GM12891 (cell line): ENCODE measurements around the gene ZNF273.
"Not testable (repeated sequence)": the region's sequence is repeated elsewhere in the genome, so short reads cannot be mapped to it uniquely, and the experiment has no call there.

ENCODE experiments used
- DNase-seq: peaks from one replicate; pipeline ENCODE4 v3.0.0; 2011; ENCODE audit warnings: low spot score; ENCODE audit not compliant: insufficient read length
- FAIRE-seq: peaks from 2 replicates; lab custom pipeline; 2011; peaks lifted over from hg19 to GRCh38; lab: Jason Lieb, UNC
- PAX5 ChIP-seq: IDR thresholded peaks from 2 replicates; pipeline ENCODE4 v1.6.1; 2011; ENCODE audit warnings: low read length, moderate library complexity, mild to moderate bottlenecking; ENCODE audit not compliant: insufficient read depth, severe bottlenecking
- POLR2A ChIP-seq: IDR thresholded peaks from 2 replicates; pipeline ENCODE4 v1.6.1; 2011; ENCODE audit warnings: low read depth, low read length, control low read depth
- POLR2AphosphoS5 ChIP-seq: IDR thresholded peaks from 2 replicates; pipeline ENCODE4 v1.6.1; 2011; ENCODE audit warnings: low read depth, low read length, control low read depth
- POU2F2 ChIP-seq: IDR thresholded peaks from 2 replicates; pipeline ENCODE4 v1.6.1; 2011; ENCODE audit warnings: low read depth, mild to moderate bottlenecking, control low read depth, low read length, moderate library complexity
- SPI1 ChIP-seq: IDR thresholded peaks from 2 replicates; pipeline ENCODE4 v1.6.1; 2011; ENCODE audit warnings: low read depth, low read length, control low read depth
- TAF1 ChIP-seq: IDR thresholded peaks from 2 replicates; pipeline ENCODE4 v1.6.1; 2011; ENCODE audit warnings: low read depth, low read length, control low read depth

ZNF273 gene

DNA sequence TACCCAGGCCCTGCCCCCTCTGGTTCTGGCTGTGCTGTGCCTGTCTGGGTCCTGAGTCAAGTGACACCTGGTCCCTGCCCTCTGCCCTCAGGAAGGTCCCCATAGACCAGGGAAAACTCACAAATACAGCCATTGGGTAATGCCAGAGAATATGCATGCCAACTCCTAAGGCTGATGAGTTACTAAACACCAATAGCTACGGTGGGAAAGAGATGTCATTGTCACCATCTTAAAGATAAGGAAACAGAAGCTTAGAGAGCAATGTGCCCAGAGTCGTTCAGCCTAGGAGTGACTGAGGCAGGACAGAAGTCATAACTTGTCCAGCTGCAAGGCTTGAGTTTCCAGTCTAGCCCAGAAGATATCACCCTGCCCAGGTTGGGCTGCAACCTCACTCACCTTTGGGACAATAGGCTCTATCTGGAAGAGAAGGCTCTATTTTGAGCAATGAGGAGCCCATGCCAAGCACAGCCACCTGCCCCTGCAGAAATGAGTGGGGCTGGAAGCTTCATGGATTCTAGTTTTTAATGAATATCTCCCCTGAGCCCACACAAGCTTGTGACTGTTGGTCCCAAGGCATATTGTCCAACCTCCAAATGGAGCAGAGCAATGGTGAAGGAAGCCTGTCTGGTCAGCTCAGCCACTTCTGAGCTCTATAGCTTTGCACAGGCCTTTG lies 42.6 kb downstream of the ZNF273 start:
- TF ChIP-seq POLR2AphosphoS5 (no peak), PAX5 (no peak), SPI1 (no peak), TAF1 (no peak), POLR2A (no peak), POU2F2 (no peak)
- DNase-seq: no peak
- no peak for FAIRE-seq

DNA sequence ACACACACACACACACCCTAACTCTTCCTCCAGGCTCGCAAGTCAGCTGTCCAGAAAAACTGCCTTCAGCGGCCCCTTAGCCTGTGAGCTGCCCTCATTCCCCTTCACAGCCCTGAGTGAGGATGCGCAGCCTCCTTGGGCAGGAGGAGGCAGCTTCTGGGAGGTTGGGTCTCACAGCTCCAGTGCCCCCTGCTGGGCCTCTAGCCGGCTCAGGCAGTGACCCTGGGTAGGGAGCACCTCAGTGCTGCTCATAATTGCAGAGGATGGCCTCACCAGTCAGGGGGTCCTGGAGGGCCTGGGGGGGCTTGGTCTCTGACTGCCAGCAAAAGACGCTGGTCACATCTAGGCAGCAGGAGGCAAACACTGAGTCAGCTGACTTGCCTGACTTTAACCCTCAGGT lies 43.7 kb downstream of the ZNF273 start:
- FAIRE-seq (no peak), DNase-seq (no peak)
- no peak for TF ChIP-seq POLR2AphosphoS5
- no peak for TF ChIP-seq TAF1
- no peak for TF ChIP-seq SPI1
- TF ChIP-seq POU2F2: no peak
- TF ChIP-seq PAX5: no peak
- no peak for TF ChIP-seq POLR2A

DNA sequence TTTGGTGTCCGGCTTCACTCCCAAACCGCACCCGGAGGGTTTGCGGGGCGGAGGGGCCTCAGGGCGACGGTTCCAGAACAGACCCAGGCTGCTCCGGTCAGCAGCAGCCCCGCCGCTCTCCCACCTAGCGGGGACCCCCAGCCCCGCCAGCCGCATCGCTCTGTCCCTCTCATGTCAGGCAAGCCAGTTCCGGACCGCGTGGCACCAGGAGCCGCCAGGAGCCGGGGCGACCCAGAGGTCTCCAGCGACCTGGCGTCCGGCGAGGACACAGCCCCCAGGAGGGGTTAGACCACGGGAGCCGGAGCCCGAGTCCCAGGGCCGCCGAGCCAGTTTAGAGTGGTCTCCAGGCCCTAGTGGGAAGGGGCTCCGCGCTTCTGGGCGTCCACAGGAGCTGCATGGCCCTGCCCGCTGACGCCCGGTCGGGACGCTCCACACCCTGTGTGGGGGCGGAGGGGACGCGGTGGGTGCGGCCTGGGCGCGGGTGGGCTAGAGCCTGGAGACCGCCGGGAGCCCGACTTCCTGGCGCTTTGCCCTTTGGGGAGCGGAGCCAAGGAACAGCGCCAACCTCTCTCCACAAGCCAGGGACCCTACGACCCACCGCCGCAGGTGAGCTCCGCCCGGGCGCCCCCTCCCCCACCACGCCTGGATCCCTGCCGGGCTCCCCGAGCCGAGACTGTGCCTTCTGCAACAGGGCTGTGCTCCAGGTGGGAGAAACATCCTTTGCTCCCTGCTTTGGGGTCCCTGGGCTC lies 44.4 kb downstream of the ZNF273 start:
- TF ChIP-seq TAF1 (no peak), PAX5 (no peak), POU2F2 (no peak), POLR2AphosphoS5 (no peak), POLR2A (no peak), SPI1 (no peak)
- no peak for FAIRE-seq
- no peak for DNase-seq

DNA sequence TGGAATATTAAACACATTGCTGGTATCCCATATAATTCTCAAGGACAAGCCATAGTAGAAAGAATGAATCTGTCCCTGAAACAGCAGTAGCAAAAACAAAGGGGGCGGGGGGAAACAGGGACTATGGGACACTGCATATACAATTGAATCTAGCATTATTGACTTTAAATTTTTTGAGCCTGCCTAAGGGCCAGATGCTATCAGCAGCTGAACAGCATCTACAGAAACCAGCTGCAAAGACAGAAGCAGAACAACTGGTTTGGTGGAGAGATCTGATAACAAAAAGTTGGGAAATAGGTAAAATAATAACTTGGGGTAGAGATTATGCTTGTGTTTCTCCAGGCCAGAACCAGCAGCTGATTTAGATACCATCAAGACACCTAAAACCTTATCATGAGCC lies 45.7 kb downstream of the ZNF273 start:
- FAIRE-seq, DNase-seq: not testable (repeated sequence)

DNA sequence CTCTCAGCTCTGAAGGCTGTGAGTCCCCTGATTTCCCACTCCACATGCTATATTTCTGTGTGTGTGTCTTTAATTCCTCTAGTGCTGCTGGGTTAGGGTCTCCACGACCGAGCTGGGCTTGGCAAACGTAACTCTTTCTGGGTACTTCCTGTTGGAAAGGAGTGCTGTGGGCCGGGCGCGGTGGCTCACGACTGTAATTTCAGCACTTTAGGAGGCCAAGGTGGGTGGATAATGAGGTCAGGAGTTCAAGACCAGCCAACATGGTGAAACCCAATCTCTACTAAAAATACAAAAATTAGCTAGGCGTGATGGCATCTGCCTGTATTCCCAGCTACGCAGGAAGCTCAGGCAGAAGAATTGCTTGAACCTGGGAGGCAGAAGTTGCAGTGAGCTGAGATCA lies 47.6 kb downstream of the ZNF273 start:
- DNase-seq, FAIRE-seq: not testable (repeated sequence)

DNA sequence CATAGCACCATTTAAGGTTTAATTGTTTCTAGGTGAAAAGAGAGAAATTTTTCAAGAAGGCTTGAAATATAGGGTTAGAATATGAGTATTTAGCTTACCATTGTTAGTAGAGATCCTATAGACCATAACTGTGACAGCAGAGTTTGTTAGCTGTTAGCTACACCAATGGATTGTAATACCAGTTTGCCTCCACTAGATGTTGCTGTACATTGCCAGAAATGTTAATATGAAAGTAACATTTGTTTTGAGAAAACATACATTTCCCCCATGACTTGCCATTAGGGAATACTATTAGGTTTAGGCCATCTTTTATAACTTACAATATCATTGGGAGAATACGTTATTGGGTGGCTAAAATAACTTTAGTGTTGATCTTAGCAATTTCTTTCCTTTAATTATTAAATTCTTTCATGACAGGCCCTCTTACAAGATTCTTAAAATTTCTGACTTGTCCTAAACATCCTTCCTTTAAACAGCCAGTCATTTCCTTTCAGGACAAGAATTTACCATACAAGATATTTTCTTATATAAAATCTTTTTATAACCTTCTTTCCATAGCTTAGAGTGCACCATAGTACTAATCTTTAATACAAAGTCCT lies 48.3 kb downstream of the ZNF273 start:
- no peak for TF ChIP-seq SPI1
- TF ChIP-seq TAF1: no peak
- TF ChIP-seq POU2F2: no peak
- no peak for TF ChIP-seq PAX5
- no peak for TF ChIP-seq POLR2AphosphoS5
- TF ChIP-seq POLR2A: no peak
- FAIRE-seq (peak; percentile 84), DNase-seq (no peak)

DNA sequence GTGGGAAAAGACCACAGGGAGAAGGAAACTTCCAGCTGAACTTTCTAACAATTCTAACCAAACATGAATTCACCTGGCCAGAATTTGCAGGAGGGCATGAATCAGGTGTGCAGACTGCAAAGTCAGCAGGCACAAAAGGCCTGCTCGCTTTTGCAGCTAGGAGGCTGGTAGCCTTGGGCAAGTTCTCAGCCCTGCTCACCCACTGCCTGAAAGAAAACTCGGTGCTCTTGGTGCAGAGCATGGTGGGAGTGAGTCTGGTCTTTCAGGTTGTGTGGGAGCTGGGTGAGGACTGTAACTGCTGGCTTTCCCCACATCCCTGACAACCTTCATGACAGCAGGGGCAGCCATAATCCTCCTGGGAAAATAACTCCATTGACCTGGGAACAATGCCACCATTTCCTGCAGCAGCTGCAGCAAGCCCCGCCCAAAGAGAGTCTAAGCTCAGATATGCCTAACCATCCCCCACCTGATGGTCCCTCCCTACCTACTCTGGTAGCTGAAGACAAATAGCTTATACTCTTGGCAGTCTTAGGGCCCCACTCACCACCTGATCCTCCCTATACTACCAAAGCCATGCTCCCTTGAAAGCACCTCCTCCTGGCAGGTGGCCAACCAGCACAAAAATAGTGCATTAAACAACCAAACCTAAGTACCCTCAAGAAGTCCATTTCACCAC lies 56.1 kb downstream of the ZNF273 start:
- DNase-seq: no peak
- no peak for FAIRE-seq

DNA sequence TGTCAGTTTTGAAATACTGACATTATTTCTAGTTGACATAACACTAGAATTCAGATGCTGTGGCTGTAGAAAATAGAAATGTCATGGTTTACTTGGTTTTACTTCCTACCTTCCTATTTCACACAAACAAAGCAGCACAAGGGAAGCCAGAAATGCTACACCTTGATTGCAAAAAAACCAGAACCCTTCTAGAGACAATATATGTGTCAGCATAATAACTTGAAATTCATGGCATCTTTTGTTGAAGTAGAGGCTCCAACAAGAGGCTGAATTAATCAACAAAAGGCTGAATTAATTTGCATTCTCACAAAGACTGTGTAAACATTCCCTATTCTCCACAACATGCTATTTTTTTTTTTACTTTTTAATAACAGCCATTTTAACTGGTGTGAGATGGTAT lies 62.5 kb downstream of the ZNF273 start:
- DNase-seq (no peak), FAIRE-seq (no peak)
- TF ChIP-seq POLR2A (no peak), SPI1 (no peak), TAF1 (no peak), PAX5 (no peak), POU2F2 (no peak), POLR2AphosphoS5 (no peak)

More for the DNA sequence above, 56.1 kb downstream of the ZNF273 start:
- TF ChIP-seq POU2F2 (no peak), POLR2AphosphoS5 (no peak), SPI1 (no peak), POLR2A (no peak), PAX5 (no peak), TAF1 (no peak)

DNA sequence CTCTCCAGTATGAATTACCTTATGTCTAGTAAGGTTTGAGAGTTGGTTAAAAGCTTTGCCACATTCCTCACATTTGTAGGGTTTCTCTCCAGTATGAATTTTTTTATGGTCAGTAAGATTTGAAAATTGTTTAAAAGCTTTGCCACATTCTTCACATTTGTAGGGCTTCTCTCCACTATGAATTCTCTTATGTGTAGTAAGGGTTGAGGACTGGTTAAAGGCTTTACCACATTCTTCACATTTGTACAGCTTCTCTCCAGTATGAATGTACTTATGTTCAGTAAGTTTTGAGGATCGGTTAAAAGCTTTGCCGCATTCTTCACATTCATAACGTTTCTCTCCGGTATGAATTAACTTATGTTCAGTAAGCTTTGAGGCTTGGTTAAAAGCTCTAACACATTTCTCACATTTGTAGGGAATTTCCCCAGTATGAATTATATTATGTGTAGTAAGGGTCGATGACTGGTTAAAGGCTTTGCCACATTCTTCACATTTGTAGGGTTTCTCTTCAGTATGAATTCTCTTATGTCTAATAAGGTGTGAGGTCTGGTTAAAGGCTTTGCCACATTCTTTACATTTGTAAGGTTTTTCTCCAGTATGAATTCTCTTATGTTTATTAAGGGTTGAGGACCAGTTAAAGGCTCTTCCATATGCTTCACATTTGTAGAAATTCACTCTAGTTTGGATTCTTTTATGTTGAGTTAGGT lies 75.6 kb downstream of the ZNF273 start:
- DNase-seq (no peak), FAIRE-seq (no peak)
- TF ChIP-seq PAX5 (no peak), TAF1 (no peak), POLR2A (no peak), POU2F2 (no peak), POLR2AphosphoS5 (no peak), SPI1 (no peak)
